IPS DF 19.7 (cell line): Measurements from ENCODE around the gene SFMBT2.
"Not testable (repeated sequence)": the region's sequence is repeated elsewhere in the genome, so short reads cannot be mapped to it uniquely, and the experiment has no call there.

Experiments used
- DNase-seq: peaks from one replicate; pipeline ENCODE4 v3.0.0-alpha.2; 2013; ENCODE audit warnings: low read depth, low spot score

Gene SFMBT2

DNA sequence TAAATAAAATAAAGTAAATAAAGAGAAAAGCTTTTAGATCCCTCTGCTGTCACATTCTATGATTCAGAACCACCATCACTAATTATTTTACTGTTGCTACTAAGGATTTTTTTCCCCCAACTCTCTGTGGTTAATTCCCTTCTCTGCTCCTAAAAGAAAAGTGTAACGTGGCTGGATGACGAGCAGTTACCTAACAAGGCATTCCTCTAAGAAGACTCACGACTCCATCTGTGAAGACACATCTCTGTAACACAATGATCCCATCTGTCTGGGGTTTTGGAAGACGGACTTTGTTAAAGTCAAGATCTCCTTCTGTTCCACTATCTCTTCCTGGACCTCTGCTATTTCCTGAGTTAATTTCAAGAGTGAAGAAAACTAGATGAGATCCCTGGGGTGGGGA, 179.9 kb downstream of the SFMBT2 start:
- no peak for DNase-seq

DNA sequence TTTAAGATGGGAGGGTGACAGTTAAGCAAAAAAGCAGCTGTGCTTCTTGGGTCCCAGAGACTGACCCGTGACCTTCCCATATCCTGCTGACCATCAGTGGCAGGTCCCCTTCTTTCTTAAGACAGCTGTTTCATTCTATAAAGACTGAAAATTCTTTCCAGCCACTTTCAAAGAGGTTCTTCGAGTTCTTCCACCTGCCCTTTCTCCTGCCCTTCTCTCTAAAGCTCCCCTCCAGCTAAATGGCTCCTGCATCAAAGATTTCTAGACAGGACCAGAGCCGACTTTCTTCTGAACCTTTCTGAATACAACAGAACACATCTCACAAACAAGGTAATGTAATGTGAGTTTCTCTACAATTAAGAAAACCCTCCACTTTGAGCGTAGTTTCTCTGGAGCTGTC, 180.8 kb downstream of the SFMBT2 start:
- no peak for DNase-seq

DNA sequence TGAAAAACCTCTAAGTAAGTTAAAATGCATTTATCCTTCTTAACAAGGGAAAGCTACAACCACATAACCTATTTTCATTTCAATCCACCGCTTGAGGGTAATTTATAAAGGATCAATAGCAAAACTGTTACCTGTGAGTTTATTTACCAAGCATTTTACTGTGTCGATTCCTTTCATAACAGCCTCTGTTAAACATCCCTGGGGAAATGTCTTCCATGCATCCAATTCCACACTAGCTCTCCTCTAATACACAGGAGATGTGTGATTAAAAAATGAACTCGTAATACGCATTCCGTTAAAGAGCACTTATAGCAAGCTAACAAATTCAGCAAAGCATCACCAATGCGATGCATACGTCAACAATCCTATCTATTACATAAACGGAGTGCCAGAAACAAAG, 185.7 kb downstream of the SFMBT2 start:
- DNase-seq = no peak

DNA sequence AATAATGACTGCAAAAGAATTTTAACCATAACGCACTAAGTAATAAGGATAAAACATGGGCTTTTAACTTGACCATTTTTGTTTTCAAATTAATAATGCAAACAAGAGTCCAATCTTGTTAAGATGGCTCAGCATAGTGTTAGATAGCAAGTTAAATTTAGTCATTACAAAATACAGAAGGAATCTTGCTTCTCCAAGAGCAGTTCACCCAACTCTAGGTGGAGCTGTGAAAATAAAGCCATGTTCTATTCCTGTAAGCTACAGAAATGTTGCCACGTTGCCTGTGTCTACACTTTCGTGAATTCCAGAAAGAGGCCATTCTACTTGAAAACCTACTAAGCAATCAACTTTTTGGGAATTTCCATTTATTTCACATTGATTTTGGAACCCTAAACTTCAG, 191.9 kb downstream of the SFMBT2 start:
- DNase-seq = no peak

DNA sequence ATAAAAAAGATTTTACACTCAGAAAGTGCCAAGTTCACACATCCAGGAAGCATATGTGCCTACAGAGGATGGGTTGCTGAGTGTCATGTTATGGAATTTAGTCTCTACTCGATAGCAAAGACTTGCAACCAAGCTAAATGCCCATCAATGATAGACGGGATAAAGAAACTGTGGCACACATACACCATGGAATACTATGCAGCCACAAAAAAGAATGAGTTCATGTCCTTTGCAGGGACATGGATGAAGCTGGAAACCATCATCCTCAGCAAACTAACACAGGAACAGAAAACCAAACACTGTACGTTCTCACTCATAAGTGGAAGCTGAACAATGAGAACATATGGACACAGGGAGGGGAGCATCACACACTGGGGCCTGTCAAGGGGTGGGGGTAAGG, 198.1 kb downstream of the SFMBT2 start:
- DNase-seq = not testable (repeated sequence)

DNA sequence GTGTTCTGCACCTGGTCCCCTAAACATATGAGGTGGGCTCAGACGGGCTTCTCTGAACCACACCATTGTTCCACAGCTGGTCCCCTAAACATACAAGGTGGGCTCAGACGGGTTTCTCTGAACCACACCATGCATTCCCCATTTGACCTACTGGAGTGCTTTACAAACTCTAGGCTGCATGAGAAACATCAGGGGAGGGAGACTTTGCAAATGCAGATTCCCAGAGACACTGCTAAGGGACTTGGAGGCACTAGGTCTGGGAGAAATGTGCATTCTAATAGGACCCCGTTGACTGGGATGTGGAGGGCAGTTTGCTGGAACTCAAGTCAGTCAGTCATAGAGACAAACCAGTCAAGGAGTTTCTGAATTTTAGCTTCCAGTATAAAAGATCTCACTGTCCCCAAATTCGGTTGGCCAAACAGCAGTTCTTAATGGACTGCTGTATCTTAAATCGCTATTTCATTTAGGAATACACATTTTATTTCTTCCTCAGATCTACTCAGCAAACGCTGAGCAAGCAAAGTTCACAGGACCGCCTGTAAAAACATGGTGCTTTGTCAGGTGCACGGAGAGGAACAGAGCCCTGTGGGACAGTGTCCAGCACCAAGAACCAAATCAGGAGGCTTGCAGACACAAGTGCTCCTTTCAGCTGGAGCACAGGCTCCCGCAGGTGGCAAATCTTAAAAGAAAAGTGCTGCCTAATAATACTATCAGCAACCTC, 198.8 kb downstream of the SFMBT2 start:
- DNase-seq = peak; percentile 25

DNA sequence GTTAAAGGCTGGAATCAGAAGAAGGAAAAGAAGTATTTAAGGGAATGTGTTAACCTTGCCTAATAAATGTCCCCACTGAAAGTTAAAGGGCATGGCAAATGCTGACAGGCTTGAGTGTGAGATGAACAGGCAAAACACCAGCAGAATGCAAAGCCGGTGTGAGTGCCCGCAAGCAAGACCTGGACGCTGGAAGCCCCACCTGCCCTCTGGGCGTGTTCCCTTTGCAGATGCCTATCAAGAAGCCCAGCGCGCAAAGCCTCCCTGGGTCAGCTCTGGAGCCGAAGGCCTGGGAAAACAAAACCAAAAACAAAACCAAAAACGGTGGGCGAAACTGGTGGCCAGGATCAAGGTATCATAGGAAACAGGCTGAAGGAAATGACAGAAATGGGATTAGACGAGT, 200.3 kb downstream of the SFMBT2 start:
- DNase-seq = no peak

DNA sequence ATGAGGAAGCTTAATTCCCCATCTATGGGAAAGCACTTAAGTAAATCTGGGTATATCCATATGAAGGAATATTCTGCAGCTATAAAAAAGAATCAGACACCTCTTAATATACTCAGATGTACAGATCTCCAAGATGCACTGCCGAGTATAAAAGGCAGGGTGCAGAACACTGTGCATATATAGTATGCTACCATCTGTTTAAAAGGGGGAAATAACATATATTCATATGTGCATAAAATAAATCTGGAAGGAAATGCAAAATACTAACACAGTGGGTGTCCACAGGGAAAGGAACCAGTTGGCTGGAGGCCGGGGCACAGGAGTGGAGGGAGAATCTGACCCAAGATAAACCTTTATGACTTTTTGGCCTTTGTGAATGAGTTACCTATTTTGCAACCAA, 201.4 kb downstream of the SFMBT2 start:
- no peak for DNase-seq

DNA sequence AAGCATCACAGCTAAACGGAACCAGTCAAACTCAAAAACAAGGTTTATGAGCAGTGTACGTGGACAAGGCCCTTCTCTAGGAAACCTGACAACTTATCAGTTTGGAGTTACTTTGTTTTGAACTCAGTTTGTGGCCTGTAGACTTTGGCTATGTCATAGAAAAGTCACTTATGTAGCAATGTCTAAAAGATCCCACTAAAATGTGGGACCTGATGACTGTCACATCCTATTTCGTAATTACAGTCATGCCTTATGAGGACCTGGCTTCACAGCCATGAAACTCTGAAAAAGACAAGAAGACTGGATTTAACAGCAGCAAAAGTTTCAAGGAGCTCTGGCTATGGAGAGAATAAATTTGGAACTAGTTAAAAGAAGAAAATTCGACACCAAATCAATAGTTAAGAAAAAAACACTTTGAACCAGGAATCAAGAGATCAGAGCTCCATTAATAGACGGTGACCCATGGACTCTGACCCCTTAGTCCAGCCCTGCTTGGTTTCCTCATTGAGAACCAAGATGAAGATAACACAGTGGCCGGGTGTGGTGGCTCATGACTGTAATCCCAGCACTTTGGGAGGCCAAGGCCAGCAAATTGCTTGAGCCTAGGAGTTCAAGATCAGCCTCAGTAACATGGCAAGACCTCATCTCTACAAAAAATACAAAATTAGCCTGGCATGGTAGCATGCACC, 204.3 kb downstream of the SFMBT2 start:
- no peak for DNase-seq

DNA sequence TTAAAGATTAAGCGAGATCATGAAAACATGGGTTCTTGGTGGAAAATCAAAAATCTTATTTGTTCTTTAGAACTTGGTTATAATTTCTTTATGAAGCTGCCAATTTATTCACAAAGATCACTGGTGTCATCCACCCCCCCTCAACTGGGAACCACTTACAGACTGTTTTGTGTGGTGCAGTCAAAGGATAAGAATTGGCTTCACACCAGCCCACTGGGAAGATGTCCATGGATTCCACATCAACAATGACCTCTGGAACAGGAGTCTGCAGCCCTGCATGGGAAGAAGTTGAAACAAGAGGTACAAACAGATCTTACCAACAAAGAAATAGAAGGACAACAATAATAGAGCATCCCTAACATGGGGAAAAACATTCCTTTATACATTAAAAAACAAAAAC, 205.2 kb downstream of the SFMBT2 start:
- no peak for DNase-seq

DNA sequence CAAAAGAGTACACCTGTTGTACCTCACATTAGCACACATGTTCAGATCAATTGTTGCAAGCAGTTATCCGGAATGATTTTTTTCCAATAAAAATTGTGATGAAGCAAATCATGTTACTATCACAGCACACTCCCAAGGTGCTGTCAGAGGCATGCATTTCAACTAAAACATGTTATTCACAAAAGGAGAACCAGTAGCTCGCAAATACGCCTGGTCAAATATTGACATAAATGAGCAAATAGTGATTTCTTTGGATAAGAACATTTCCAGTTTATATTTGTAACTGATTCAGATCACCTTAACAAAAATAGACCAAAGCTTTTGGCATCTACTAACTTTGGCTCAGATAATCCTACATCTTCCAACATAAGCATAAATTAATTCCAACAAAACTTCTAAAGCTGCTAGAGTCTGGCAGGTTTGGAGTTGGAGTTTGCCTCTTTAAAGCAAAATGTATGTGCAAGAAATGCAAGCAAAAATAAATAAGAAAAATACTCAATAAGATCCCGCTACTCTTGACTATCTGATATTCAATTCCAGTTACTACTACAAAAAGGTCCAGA, 208.0 kb downstream of the SFMBT2 start:
- DNase-seq = no peak

DNA sequence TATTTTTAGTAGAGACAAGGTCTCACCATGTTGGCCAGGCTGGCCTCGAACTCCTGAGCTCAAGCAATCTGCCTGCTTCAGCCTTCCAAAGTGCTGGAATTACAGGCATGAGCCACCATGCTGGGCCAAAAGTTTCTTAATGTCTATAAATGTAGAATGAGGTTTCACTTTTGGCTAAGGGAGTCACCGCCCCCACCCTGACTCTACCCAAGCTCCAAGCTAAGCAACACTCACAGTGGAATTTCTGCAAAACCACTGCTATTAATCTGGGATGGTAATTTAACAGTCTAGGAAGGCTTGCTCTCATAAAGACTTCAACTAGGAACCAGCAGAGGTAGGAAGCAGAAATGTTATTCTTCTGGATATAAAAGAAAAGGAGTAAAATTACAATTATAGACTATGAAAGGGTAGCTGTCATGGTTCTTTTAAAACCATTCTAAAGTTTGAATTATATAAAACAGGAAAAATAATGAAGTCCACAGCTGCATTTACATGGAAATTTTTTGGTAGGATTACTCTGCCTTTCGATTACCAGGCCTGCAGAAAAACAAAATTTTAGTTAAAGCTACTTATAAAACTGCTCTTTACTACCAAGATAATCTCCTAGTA, 211.6 kb downstream of the SFMBT2 start:
- no peak for DNase-seq

DNA sequence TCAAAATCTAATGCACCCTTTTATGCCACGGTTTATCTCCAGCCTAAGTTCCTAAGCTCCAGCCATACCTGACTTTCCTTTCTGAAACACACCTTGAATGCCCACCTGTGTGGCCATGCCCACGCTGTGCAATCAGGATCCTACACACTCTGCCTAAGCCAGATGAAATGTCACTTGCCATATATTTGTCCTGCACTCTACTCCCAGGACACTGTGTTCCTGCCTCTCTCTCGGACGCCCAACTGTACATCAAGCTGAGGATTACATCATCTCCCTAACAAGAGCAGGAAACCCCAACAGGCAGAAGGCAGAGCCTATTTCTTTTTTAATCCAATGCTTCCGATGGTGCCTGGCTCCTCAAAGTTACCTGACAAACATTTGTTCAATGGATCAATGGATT, 214.6 kb downstream of the SFMBT2 start:
- DNase-seq = no peak

DNA sequence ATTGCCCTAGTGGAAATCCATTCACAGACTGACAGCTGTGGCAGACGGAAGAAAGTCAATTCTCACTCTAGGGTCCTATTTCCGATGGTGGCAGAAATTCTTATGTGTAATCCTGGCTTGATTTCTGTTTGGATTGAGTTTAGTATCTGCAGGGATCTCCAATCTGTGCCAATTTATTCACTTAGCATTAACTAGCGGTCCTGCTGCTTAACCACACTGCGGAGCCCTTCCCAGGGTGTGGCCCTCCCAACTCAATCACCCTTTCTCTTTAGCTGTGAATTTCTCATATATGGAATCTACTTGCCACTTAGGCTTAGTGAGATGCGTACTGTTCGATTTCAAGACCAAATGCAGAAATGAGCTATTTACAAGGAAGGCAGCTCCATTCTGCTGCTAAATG, 215.7 kb downstream of the SFMBT2 start:
- no peak for DNase-seq

DNA sequence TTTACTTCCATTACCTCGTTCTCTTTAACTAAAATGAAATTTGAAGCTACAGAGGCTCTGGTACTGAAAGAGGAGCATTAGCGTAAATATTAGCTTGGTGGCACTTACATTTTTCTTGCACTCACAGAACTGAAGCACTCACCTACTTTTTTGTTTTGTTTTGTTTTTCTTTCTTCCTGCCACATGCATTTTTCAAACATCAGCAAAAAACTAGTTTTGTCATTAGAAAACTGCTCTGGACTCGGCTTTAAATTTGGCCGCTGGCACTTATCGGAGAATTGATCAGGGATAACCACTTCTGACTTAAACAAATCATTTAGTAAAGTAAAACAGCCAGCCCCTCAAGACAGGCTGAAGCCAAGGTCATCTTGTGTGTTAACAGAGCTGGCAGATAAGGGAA, 216.3 kb downstream of the SFMBT2 start:
- no peak for DNase-seq

DNA sequence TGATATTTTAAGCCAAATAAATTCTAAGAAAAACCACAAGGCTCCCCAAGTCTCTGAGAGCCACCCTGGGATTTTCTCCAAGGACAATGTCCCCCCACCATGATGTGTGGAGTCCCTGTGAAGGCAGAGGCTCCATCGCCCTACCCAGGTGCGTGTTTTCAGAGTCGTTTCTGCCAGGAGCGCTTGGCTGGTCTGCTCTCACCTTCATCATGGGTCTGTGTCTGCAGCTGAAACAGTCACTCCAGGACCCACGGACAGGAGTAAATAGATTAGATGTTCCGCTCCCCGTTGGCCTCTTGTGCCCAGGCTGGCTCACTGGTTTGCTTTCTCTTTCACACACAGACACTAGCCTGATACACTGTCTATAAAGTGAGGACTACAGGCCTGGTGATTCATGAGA, 217.5 kb downstream of the SFMBT2 start:
- no peak for DNase-seq

DNA sequence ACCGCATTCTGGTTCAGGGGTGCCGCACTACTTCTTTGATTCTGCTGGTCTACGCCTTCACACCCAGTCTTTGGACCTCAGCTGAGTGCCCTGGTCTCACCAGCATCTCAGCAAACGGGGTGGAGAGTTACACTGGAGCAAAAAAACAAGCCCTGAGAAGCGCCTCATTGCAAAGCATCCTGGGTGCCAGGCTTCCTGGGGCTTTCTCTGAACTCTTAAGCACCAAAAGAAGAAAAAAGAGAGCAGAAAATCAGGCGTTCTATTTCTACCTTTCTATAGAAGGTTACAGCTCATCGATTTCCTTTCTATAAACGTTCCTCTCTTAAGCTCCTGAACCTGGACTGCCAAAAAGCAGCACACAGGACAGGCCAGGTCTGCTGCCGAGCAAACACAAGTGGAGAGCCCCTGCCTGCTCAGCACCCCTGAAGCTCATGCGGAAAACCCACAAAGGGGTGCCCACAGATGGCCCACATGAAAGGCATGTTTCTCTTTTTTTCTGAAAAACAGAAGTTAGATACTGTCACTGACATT, 217.9 kb downstream of the SFMBT2 start:
- no peak for DNase-seq

DNA sequence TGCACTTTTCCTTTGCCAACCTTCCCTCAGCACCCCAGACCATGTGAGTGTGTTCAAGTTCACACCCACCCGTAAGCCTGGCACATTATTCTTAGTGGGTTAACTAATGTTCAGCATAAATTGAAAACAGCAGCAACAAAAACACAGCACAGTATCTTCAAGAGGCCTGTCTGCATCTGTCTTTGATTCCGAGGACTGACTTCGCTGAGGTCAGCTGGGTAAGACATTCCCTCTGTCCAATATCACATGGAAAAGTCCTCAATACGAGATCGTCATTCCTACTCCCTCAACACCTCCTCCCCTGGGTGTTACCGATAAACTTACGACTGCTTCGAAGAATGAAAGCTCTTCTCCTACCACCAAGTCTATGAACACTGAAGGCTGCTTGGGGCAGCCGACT, 218.8 kb downstream of the SFMBT2 start:
- no peak for DNase-seq

DNA sequence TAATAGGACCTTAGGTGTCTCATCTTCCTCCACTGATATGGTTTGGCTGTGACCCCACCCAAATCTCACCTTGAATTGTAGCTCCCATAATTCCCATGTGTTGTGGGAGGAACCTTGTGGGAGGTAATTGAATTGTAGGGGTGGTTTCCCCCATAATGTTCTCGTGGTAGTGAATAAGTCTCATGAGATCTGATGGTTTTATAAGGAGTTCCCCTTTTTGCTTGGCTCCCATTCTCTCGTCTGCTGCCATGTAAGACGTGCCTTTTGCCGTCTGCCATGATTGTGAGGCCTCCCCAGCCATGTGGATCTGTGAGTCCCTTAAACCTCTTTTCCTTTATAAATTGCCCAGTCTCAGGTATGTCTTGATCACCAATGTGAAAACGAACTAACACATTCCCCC, 220.1 kb downstream of the SFMBT2 start:
- not testable (repeated sequence) for DNase-seq

DNA sequence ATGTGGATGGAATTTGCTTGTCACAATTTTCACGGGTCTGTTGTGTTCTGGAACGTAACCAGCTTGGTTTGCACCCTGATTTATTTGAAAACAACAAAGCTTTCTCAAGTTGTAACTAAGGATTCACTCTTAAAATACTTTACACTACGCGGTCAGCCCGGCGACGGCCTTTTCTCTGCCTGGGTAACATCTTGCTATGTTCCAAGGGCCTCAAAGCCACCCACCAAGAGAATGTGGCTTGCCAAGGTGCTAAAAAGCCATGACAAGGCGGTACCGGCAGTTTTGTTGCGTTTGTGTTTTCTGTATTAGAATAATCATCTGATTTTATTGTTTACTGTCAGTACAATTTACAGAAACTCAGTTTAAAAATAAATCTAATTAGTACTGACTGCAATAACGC, 220.9 kb downstream of the SFMBT2 start:
- DNase-seq = no peak

DNA sequence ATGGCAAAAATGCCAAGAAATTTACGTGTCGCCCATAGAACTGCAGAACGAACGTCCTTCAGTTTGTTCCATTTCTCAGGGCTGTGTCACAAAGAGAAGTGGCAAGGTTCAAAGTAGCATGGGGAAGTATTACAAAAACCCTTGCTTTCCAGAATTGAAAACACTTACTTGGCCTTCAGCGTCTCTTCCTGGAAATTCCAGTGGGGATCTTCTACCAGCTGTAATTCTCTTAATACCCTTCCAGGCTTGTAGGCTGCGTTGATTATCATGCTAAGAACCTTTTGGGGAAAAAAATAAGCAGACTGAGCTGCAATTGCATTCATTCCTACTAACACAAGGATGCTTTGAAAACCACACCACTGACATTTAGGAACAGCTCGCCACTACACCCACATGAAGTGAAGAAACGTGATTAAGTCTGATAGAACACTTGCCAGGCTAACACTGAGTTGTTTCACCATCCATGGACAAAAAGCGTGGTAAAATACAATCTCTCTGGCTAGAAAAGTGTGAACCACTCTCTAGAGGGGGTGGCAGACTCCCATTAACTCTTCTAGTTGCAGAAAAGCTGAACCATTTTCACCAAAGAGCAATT, 222.3 kb downstream of the SFMBT2 start:
- DNase-seq = no peak

DNA sequence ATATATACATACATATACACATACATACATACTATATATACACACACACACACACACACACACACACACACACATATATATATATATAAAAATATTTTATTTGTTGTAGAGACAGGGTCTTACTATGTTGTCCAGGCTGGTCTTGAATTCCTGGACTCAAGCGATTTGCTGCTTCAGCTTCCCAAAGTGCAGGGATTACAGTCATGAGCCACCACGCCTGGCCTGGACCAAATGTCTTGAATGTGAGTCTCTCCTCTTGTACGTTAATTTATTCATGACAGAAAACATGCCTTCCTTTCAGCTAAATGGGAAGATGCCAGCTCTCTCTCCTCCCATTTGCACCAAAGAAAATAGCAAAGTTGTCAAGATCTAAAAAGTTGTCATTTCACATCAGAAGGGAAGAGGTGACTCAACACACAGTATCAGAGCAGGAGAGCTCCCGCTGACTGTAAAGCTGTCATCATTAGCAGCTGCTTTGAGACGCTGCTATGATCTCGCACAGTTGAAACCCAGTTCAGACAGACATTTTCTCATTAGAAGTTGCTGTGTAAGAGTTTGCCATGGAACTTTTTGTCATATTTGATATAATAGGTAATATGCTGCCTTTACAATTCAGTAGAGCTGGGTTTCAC, 224.3 kb downstream of the SFMBT2 start:
- DNase-seq = no peak
